ENCODE measurements around the gene H3-3A.

H3-3A gene

GRCh38 chr1:226052061-226052460 lies 10.5 kb upstream of the H3-3A start:
- in situ Hi-C loops (cut with HindIII; ENCODE audit: low sequenced_read_pairs), result no loop called here

GRCh38 chr1:226054519-226055327 lies 7.8 kb upstream of the H3-3A start:
- in situ Hi-C loops (cut with HindIII; ENCODE audit: low sequenced_read_pairs), result no loop called here

- in situ Hi-C loops (cut with HindIII; ENCODE audit: low sequenced_read_pairs), result no loop called here
These were observed 2.8 kb upstream of the H3-3A start for GRCh38 chr1:226059709-226060108.

GRCh38 chr1:226060427-226060826 lies 2.1 kb upstream of the H3-3A start:
- in situ Hi-C loops (cut with HindIII; ENCODE audit: low sequenced_read_pairs), result no loop called here

- in situ Hi-C loops (cut with HindIII; ENCODE audit: low sequenced_read_pairs), result no loop called here
These were observed 1.3 kb upstream of the H3-3A start for GRCh38 chr1:226061068-226061840.

GRCh38 chr1:226061841-226062557 lies 517 bp upstream of the H3-3A start:
- in situ Hi-C loops (cut with HindIII; ENCODE audit: low sequenced_read_pairs), result no loop called here

GRCh38 chr1:226063224-226063976 lies 884 bp downstream of the H3-3A start:
- in situ Hi-C loops (cut with HindIII; ENCODE audit: low sequenced_read_pairs), result no loop called here

- in situ Hi-C loops (cut with HindIII; ENCODE audit: low sequenced_read_pairs), result no loop called here
These were observed 1.7 kb downstream of the H3-3A start for GRCh38 chr1:226063977-226064815.

- in situ Hi-C loops (cut with HindIII; ENCODE audit: low sequenced_read_pairs), result no loop called here
These were observed 2.3 kb downstream of the H3-3A start for GRCh38 chr1:226064816-226065248.

- in situ Hi-C loops (cut with HindIII; ENCODE audit: low sequenced_read_pairs), result no loop called here
These were observed 4.0 kb downstream of the H3-3A start for GRCh38 chr1:226066415-226067078.

- in situ Hi-C loops (cut with HindIII; ENCODE audit: low sequenced_read_pairs), result no loop called here
These were observed 7.4 kb downstream of the H3-3A start for GRCh38 chr1:226069811-226070489.

GRCh38 chr1:226072347-226072746 lies 9.8 kb downstream of the H3-3A start:
- in situ Hi-C loops (cut with HindIII; ENCODE audit: low sequenced_read_pairs), result no loop called here

- in situ Hi-C loops (cut with HindIII; ENCODE audit: low sequenced_read_pairs), result no loop called here
These were observed 10.9 kb downstream of the H3-3A start for GRCh38 chr1:226073184-226073950.

GRCh38 chr1:226074046-226074445 lies 11.5 kb downstream of the H3-3A start:
- in situ Hi-C loops (cut with HindIII; ENCODE audit: low sequenced_read_pairs), result no loop called here

GRCh38 chr1:226076378-226076777 lies 13.9 kb downstream of the H3-3A start:
- in situ Hi-C loops (cut with HindIII; ENCODE audit: low sequenced_read_pairs), result no loop called here

- in situ Hi-C loops (cut with HindIII; ENCODE audit: low sequenced_read_pairs), result no loop called here
These were observed 15.9 kb downstream of the H3-3A start for GRCh38 chr1:226078374-226078773.

- in situ Hi-C loops (cut with HindIII; ENCODE audit: low sequenced_read_pairs), result no loop called here
These were observed 20.0 kb downstream of the H3-3A start for GRCh38 chr1:226082587-226082917.

- in situ Hi-C loops (cut with HindIII; ENCODE audit: low sequenced_read_pairs), result no loop called here
These were observed 20.4 kb downstream of the H3-3A start for GRCh38 chr1:226082959-226083301.

Data from DLD1 (cell line).